ENCODE data around the gene AKAP8.
"Not testable (repeated sequence)": the region's sequence is repeated elsewhere in the genome, so short reads cannot be mapped to it uniquely, and the experiment has no call there.

AKAP8 gene

DNA sequence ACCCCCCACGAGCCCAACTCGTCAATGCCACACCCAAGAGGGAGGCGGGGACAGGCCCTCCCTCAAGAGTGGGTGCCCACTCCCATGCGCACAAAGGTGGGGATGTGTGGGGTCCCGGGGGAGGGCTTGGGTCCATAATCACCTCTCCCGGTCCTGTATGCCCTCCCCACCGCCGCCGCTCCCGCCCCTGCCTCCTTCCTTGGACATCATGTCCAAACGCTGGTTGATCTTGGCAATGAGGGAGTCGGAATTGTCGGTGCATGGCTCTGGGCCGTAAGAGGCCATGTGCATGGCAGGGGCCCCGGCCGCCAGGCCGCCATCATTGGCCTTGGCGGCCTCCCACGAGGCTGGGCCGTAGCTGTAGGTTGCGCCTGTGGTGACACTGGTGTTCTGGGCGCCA is 5.9 kb downstream of the AKAP8 start:
- DNase-seq (ENCODE audit: low spot score), result no peak

DNA sequence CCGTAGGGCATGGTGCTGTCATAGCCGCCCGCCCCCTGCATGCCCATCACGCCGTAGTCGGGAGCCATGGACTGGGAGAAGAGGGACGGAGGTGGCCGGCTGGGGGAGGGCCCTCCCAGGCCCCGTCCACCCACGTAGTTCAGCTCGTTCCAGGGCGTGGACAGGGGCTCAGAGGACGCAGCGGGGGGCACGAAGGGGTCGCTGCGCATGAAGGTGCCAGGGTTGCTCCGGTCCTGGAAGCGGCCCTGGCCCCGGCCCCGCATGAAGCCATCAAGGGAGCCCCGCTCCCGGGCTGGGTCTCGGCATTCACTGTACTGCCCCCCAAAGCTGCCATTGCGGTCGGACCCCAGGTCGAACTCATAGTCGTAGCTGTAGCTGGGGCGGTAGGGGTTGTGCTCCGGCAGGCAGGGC is 6.7 kb downstream of the AKAP8 start:
- DNase-seq (ENCODE audit: low spot score), result no peak

- DNase-seq (ENCODE audit: low spot score), result no peak
Observed at GRCh38 chr19:15372470-15372869, 7.1 kb downstream of the AKAP8 start.

- DNase-seq (ENCODE audit: low spot score), result no peak
Observed at GRCh38 chr19:15371786-15372380, 7.7 kb downstream of the AKAP8 start.

- DNase-seq (ENCODE audit: low spot score), result no peak
Observed at GRCh38 chr19:15371119-15371518, 8.5 kb downstream of the AKAP8 start.

DNA sequence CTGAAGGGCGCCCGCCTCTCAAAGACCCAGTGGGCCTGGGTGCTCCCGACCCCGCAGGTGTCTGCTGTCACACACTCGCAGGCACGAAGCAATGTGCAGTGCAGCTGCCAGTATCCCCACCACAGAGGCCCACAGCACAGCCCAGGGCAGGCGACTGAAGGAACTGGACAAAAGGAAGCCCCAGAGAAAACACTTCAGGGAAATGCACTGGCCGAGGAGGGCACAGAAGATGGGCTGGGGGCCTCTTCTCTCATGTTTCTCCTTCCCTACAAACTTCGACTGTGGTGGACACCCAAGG is 10.0 kb downstream of the AKAP8 start:
- DNase-seq (ENCODE audit: low spot score), result no peak

DNA sequence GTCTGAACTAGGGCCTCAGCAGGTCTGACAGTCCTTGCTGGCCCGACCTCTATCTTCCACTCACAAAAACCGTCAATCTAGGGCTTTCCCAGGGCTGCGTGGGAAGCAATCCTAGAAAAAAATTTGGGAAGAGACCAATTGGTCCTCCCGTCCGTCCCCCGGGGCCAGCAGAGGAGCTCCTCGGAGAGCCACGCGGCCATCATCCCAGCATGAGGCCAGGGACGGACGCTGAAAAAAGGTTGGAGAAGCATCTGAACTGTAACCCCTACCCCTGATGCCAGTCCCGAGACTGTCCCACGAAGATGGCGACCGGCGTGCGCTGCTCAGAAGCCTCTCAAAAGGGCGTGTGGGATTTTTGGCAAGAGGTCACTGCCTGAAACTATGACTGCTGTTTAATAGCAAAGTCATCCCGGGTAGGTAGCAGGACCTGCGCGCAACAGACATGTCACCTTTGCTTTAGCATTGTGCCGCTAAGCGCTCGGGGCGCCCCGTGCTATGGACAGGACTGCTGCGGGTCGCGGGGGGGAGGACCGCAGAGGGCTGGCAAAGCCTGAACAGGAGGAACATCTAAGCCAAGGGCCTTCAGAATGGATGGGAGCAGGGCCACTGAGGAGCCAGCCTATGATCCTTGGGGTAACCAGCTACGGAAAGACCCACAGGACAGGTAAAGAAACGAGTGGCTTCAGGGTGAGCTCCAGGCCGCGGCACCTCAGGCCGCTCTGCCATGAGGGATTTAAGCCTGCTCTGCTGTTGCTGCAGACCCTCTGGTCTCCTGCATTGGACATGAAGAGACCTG is 10.6 kb downstream of the AKAP8 start:
- no peak for DNase-seq (ENCODE audit: low spot score)

DNA sequence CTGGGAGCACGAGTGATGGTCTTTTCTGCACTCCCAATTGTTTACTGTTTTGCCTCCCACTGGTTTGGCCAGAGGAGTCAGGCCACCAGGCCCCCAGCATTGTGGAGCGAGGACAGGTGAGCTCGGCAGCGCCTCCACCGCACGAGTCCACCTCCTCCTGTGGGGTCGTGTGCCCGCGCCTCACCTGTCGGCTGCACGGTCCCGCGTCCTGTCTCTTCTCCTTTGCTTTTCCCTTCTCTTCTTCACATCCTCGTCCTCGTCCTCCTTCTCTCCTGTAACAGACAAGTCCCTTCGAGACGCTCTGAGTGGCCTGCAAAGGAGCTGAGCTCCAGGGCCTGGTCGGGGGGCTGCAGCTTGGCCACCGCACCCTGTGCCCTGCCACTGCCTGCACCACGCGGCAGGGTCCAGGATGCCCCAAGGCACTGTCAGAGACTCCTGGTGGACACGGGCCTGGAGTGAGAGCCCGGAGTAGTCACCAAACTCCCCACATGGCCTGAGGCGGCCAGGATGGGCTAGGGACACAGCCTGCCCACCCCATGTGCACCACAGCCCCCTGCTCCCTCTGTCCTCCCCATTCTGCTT is 11.4 kb downstream of the AKAP8 start:
- DNase-seq (ENCODE audit: low spot score), result no peak

GRCh38 chr19:15367439-15367838 is 12.1 kb downstream of the AKAP8 start:
- DNase-seq (ENCODE audit: low spot score), result no peak

- no peak for DNase-seq (ENCODE audit: low spot score)
Observed at GRCh38 chr19:15365264-15365663, 14.3 kb downstream of the AKAP8 start.

DNA sequence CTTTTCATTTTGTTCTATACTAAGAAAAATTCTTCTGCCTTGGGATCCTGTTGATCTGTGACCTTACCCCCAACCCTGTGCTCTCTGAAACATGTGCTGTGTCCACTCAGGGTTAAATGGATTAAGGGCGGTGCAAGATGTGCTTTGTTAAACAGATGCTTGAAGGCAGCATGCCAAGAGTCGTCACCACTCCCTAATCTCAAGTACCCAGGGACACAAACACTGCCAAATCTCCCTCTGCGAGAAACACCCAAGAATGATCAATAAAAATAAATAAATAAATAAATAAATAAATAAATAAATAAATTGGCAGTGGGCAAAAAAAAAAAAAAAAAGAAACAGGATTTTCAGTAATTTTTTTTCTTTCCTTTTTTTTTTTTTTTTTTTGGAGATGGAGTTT is 15.8 kb downstream of the AKAP8 start:
- DNase-seq (ENCODE audit: low spot score), result not testable (repeated sequence)

- DNase-seq (ENCODE audit: low spot score), result not testable (repeated sequence)
Observed at GRCh38 chr19:15363048-15363447, 16.5 kb downstream of the AKAP8 start.

DNA sequence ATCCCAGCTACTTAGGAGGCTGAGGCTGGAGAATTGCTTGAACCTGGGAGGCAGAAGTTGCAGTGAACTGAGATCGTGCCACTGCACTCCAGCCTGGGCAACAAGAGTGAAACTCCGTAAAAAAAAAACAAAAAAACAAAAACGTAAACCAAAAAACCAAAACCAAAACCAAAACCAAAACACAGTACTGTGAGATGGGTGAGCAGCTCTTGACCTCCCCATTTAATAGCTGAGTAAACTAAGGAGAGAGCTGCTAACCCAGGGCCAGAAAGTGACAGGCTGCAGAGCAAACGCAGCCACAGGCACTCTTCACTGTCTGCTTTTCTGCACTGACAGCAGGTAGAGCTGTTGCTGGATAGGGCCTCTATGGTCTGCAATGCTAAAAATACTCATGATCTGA is 19.6 kb downstream of the AKAP8 start:
- not testable (repeated sequence) for DNase-seq (ENCODE audit: low spot score)

GRCh38 chr19:15358918-15359317 is 20.7 kb downstream of the AKAP8 start:
- no peak for DNase-seq (ENCODE audit: low spot score)

GRCh38 chr19:15357906-15358305 is 21.7 kb downstream of the AKAP8 start:
- no peak for DNase-seq (ENCODE audit: low spot score)

- no peak for DNase-seq (ENCODE audit: low spot score)
Observed at GRCh38 chr19:15354566-15355296, 24.9 kb downstream of the AKAP8 start.

DNA sequence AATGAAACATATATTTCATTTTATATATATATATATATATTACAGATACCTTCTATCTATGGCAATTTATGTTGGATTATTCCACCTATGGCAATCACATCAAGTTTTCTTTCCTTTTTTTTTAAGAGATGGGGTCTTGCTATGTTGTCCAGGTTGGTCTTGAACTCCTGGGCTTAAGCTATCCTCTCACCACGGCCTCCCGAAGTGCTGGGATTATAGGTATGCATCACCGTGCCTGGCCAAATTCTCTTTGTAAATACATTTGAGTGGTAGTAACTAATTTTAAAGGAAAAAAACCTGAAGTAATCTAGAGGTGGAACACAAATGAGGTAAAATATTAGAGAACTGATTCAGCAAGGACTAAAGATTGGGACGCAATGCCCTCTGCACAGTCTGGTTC is 25.7 kb downstream of the AKAP8 start:
- no peak for DNase-seq (ENCODE audit: low spot score)

GRCh38 chr19:15352535-15352934 is 27.1 kb downstream of the AKAP8 start:
- not testable (repeated sequence) for DNase-seq (ENCODE audit: low spot score)

DNA sequence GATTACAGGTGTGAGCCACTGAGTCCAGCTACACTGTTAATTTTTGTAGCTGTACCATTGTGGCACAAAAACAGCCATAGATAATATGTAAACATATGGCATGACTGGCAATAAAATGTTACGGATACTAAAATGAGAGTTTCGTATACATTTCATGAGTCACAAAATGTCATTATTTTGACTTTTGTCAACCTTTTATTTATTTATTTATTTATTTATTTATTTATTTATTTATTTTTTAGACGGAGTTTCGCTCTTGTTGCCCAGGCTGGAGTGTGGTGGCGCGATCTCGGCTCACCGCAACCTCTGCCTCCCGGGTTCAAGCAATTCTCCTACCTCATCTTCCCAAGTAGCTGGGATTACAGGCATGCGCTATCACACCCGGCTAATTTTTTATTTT is 38.3 kb downstream of the AKAP8 start:
- DNase-seq (ENCODE audit: low spot score), result not testable (repeated sequence)

GRCh38 chr19:15340086-15340485 is 39.5 kb downstream of the AKAP8 start:
- no peak for DNase-seq (ENCODE audit: low spot score)

DNA sequence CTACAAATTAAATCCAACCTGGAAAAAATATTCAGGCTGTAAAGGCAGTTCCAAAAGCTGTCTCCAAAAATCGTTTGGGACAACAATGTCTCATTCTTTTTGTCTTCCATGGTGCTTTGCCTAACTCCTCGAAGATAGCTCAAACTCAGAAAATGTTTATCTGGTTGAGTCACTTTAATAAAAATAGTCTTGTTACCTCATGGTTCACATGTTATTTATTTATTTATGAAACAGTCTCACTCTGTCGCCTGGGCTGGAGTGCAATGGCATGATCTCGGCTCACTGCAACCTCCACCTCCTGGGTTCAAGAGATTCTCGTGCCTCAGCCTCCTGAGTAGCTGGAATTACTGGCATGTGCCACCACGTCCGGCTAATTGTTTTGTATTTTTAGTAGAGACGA is 42.4 kb downstream of the AKAP8 start:
- DNase-seq (ENCODE audit: low spot score), result peak; percentile 67

DNA sequence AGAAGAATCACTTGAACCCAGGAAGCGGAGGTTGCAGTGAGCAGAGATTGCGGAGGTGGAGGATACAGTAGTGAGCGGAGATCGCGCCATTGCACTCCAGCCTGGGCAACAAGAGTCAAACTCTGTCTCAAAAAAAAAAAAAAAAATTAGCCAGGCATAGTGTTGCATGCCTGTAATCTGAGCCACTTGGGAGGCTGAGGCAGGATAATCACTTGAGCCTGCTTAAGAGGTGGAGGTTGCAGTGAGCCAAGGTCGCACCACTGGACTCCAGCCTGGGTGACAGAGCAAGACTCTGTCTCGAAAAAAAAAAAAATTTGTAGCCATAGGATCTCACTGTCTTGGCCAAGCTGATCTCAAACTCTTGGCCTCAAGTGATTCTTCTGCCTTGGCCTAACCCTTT is 43.6 kb downstream of the AKAP8 start:
- not testable (repeated sequence) for DNase-seq (ENCODE audit: low spot score)

Measured in AG20443 (cell line).